Parathyroid adenoma (tissue), 2 donors: ENCODE measurements around the gene HNRNPR.

Experiments
- H2AFZ ChIP-seq: fragments of 300-600 bp; sonication (generic); one replicate; pipeline ENCODE4 v1.7.0; 2017; ENCODE audit warnings: antibody characterized with exemption, mild to moderate bottlenecking
- H3K27ac ChIP-seq: fragments of 300-600 bp; sonication (generic); one replicate; pipeline ENCODE4 v1.7.0; 2017
- H3K27me3 ChIP-seq: fragments of 300-600 bp; sonication (generic); one replicate; pipeline ENCODE4 v1.7.0; 2017; ENCODE audit warnings: low read length; ENCODE audit not compliant: control insufficient read depth, insufficient read depth
- H3K36me3 ChIP-seq: fragments of 300-600 bp; sonication (generic); one replicate; pipeline ENCODE4 v1.7.0; 2017; ENCODE audit warnings: low read length; ENCODE audit not compliant: control insufficient read depth, insufficient read depth
- H3K4me1 ChIP-seq: fragments of 300-600 bp; sonication (generic); one replicate; pipeline ENCODE4 v1.7.0; 2017; ENCODE audit warnings: control low read depth
- H3K4me2 ChIP-seq: fragments of 300-600 bp; sonication (generic); one replicate; pipeline ENCODE4 v1.7.0; 2017; ENCODE audit warnings: low read length
- H3K4me3 ChIP-seq: fragments of 300-600 bp; sonication (generic); one replicate; pipeline ENCODE4 v1.7.0; 2017; ENCODE audit warnings: low read depth, low read length
- H3K79me2 ChIP-seq: fragments of 300-600 bp; sonication (generic); one replicate; pipeline ENCODE4 v1.7.0; 2017; ENCODE audit warnings: control low read depth
- H3K9ac ChIP-seq: fragments of 300-600 bp; sonication (generic); one replicate; pipeline ENCODE4 v1.7.0; 2017; ENCODE audit warnings: mild to moderate bottlenecking
- H3K9me3 ChIP-seq: fragments of 300-600 bp; sonication (generic); one replicate; pipeline ENCODE4 v1.7.0; 2017; ENCODE audit warnings: low read length; ENCODE audit not compliant: control insufficient read depth
- TF ChIP-seq, protein P1 (sequence below): fragments of 300-600 bp; sonication (generic); IDR thresholded peaks from one replicate; pipeline ENCODE4 v1.7.0; 2017; ENCODE audit warnings: antibody characterized with exemption, mild to moderate bottlenecking
- donor health status: primary hyperparathyroidism.

HNRNPR gene

DNA sequence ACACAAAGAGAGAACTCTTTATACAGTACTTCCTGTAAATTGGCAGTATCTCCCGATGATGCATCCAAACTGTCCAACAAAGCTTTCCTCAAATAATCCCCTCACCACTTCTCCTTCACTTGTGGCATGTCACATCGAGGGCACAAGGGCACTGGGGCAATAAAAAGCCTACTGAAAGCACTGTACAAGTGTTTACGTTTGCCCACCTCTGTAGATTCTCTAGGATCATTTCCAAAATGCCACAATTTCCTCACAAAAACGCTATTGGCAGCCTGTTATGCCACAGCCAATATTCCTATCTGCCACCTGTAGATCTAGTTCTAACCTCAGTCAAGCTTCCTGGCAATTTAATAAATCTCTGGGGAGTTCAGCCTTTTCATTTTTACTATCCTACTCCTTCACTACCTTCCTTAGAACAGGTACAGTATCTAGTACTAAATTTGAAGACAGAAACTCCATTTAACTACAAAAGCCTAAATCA is 39.9 kb downstream of the HNRNPR start:
- H3K36me3 ChIP-seq: no peaks in the 10 kb centered on the region
- H3K4me2 ChIP-seq: no peak overlapping the region
- H3K4me1 ChIP-seq: no peaks in the 10 kb centered on the region
- H3K4me3 ChIP-seq: no peak overlapping the region
- no peaks in the 10 kb centered on the region for H3K9me3 ChIP-seq
- no peak overlapping the region for H3K9ac ChIP-seq
- H3K27me3 ChIP-seq: no peaks in the 10 kb centered on the region
- no peaks in the 10 kb centered on the region for H3K79me2 ChIP-seq
- TF ChIP-seq, protein P1, sequence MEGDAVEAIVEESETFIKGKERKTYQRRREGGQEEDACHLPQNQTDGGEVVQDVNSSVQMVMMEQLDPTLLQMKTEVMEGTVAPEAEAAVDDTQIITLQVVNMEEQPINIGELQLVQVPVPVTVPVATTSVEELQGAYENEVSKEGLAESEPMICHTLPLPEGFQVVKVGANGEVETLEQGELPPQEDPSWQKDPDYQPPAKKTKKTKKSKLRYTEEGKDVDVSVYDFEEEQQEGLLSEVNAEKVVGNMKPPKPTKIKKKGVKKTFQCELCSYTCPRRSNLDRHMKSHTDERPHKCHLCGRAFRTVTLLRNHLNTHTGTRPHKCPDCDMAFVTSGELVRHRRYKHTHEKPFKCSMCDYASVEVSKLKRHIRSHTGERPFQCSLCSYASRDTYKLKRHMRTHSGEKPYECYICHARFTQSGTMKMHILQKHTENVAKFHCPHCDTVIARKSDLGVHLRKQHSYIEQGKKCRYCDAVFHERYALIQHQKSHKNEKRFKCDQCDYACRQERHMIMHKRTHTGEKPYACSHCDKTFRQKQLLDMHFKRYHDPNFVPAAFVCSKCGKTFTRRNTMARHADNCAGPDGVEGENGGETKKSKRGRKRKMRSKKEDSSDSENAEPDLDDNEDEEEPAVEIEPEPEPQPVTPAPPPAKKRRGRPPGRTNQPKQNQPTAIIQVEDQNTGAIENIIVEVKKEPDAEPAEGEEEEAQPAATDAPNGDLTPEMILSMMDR: no peak
- no peak overlapping the region for H2AFZ ChIP-seq
- no peak overlapping the region for H3K27ac ChIP-seq

DNA sequence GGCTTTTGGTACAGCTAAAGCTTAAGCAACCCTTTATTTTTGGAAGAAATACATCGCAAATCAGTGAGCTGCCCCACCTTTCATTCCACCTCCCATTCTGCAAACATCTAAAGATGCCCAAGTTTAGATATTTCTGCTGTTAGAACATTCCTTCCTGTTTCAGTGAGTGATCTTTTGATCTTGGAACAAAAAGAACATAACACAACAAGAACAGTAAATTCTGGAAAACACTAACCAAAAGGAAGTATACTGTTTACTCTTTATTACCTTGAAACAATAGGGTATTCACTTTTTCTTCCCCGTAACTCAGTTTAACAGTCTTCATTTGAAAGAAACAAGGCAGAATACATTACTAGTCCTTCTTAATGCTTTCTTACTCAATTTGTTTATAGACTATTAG is 40.6 kb downstream of the HNRNPR start:
- no peaks in the 10 kb centered on the region for H3K27me3 ChIP-seq
- no peaks in the 10 kb centered on the region for H3K4me1 ChIP-seq
- H3K9me3 ChIP-seq: no peaks in the 10 kb centered on the region
- no peaks in the 10 kb centered on the region for H3K79me2 ChIP-seq
- H3K9ac ChIP-seq: no peak overlapping the region
- no peak overlapping the region for H3K4me3 ChIP-seq
- no peaks in the 10 kb centered on the region for H3K36me3 ChIP-seq
- no peak overlapping the region for H2AFZ ChIP-seq
- TF ChIP-seq, protein P1: no peak
- H3K4me2 ChIP-seq: no peak overlapping the region
- no peak overlapping the region for H3K27ac ChIP-seq

DNA sequence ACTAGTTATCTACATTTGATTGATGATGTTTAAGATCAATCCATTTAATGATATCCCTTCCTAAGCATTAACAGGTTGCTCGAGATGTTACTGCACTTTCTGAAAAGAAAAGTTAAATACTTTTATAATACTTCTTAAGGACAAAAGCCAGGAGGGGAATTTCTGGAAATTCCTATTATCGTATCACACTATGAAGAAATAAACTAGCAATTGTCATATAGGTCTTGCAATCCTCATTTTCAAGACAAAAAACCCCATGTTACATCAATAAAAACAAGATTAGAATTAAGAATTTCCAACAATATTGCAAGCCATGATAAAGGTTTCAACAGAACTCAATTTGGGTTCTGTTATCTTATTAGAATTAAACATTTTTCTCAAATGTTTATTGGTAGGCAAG is 47.2 kb downstream of the HNRNPR start:
- H3K79me2 ChIP-seq: no peaks in the 10 kb centered on the region
- H3K4me3 ChIP-seq: no peak overlapping the region
- H2AFZ ChIP-seq: no peak overlapping the region
- H3K9ac ChIP-seq: no peak overlapping the region
- H3K9me3 ChIP-seq: no peaks in the 10 kb centered on the region
- no peak overlapping the region for H3K27ac ChIP-seq
- H3K4me1 ChIP-seq: no peaks in the 10 kb centered on the region
- no peaks in the 10 kb centered on the region for H3K27me3 ChIP-seq
- TF ChIP-seq, protein P1: no peak
- no peaks in the 10 kb centered on the region for H3K36me3 ChIP-seq
- H3K4me2 ChIP-seq: no peak overlapping the region

DNA sequence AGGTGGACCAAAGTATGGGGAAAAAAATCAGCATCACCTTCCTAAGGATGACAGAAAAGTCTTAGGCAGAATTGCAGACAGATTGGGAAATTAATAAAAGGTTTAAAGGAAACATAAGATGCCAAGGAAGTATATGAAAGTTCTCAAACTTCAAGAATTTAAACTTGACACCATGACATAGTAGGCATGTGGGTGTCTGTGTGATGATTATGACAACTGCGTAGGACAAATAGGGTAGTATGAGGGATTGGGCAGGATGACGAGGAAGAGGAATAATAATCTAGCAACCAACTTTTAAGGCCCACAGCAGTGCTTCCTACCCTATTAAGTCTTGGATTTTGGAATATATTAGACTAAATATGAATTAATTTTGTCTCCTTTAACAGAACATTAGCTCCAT is 52.4 kb downstream of the HNRNPR start:
- no peaks in the 10 kb centered on the region for H3K36me3 ChIP-seq
- no peaks in the 10 kb centered on the region for H3K9me3 ChIP-seq
- H3K4me3 ChIP-seq: no peak overlapping the region
- H3K79me2 ChIP-seq: no peaks in the 10 kb centered on the region
- no peak overlapping the region for H3K4me2 ChIP-seq
- H3K27ac ChIP-seq: no peak overlapping the region
- H2AFZ ChIP-seq: no peak overlapping the region
- no peak overlapping the region for H3K9ac ChIP-seq
- TF ChIP-seq, protein P1: no peak
- H3K4me1 ChIP-seq: no peaks in the 10 kb centered on the region
- H3K27me3 ChIP-seq: no peaks in the 10 kb centered on the region

DNA sequence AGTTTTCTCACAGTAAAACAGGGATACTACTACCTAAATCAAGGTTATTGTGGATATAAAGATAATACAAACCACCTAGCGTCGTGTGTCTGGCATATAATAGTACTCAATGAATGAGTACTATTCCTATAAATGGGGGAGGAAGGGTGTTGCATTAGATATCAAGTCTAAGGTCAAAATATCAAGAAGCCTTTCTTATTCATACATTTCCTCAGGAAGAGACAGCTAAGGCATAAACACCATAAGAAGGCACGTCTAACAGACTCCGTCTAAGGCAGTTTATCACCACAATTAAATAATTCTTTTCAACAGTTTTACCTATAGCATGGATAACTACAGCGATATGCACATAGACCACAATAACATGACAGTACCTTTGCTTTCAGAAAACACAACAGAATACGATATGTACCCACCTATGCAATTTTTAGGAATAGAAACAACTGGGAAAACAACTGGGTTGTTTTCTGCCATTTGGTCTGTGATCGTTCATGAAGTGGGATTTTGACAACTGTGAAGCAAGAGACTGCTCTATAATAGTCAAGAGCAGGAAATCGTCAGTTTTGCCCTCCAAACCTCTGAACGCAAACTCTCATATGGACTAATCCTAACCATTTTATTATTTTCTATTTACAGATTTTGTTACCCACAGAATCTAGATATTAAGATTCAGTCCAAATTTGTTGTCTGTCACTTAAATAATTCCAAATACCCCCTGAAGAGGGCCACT is 53.1 kb downstream of the HNRNPR start:
- H3K36me3 ChIP-seq: no peaks in the 10 kb centered on the region

More for the DNA sequence above, 53.1 kb downstream of the HNRNPR start:
- Histone ChIP-seq H3K27me3 (no peaks in the 10 kb centered on the region), H3K4me2 (no peak overlapping the region), H2AFZ (no peak overlapping the region), H3K9ac (no peak overlapping the region), H3K79me2 (no peaks in the 10 kb centered on the region), H3K4me1 (no peaks in the 10 kb centered on the region), H3K27ac (no peak overlapping the region), H3K4me3 (no peak overlapping the region), H3K9me3 (no peaks in the 10 kb centered on the region)
- TF ChIP-seq, protein P1: no peak
